H1 (cell line): Measurements from ENCODE around the gene MAP4. TPM values are rescaled to one million over a fixed set of nuclear protein-coding genes. Genes with fewer than 3 reads are reported as not detected.

Source experiments
- CTCF ChIA-PET: fragments of 300-600 bp; sonication (Branson Sonifier 250); formaldehyde crosslinking; loops from one replicate; lab custom pipeline; 2021; ENCODE audit not compliant: partially characterized antibody; lab: Charles Lee
- POLR2A ChIA-PET: fragments of 300-600 bp; sonication (Branson Sonifier 250); formaldehyde crosslinking; loops from one replicate; lab custom pipeline; 2021; ENCODE audit warnings: inconsistent platforms; ENCODE audit not compliant: partially characterized antibody; lab: Charles Lee
- DNase-seq, 2 experiments: peaks; one replicate each; pipeline versions ENCODE4 v3.0.0 to v3.0.0-alpha.2; 2010 to 2022; ENCODE audit warnings: low spot score in 2 of 2, low read depth in 1 of 2, mixed read lengths in 1 of 2
- FAIRE-seq: peaks from 2 replicates; lab custom pipeline; 2011; peaks lifted over from hg19 to GRCh38; lab: Jason Lieb, UNC
- H2AFZ ChIP-seq: 2 replicates; pipeline ENCODE4 v1.8.1; 2012; ENCODE audit warnings: low read length, inconsistent platforms
- H2AK5ac ChIP-seq: 2 replicates; pipeline ENCODE4 v1.6.1; 2013; ENCODE audit warnings: low read depth, low read length
- H2BK120ac ChIP-seq: replicated peaks from 2 replicates; pipeline ENCODE3; 2013; ENCODE audit warnings: low read depth, low read length, inconsistent platforms
- H2BK12ac ChIP-seq: 2 replicates; pipeline ENCODE4 v1.6.1; 2013; ENCODE audit warnings: low read depth, low read length
- H2BK15ac ChIP-seq: 2 replicates; pipeline ENCODE4 v1.6.1; 2013; ENCODE audit warnings: low read length
- H2BK20ac ChIP-seq: 2 replicates; pipeline ENCODE4 v1.6.1; 2013; ENCODE audit warnings: low read length
- H2BK5ac ChIP-seq: 2 replicates; pipeline ENCODE4 v1.6.1; 2013; ENCODE audit warnings: low read depth, low read length
- H3K14ac ChIP-seq: 2 replicates; pipeline ENCODE4 v1.6.1; 2013; ENCODE audit warnings: inconsistent platforms; ENCODE audit not compliant: insufficient read length
- H3K18ac ChIP-seq: 2 replicates; pipeline ENCODE4 v1.6.1; 2013; ENCODE audit warnings: low read length; ENCODE audit errors: extremely low read depth
- H3K23ac ChIP-seq: 2 replicates; pipeline ENCODE4 v1.6.1; 2013; ENCODE audit warnings: inconsistent platforms; ENCODE audit not compliant: insufficient read length
- H3K23me2 ChIP-seq: 2 replicates; pipeline ENCODE4 v1.6.1; 2013; ENCODE audit warnings: low read depth, low read length
- H3K27ac ChIP-seq: 2 replicates; pipeline ENCODE4 v1.6.1; 2011; ENCODE audit warnings: low read depth, low read length, inconsistent platforms
- H3K27me3 ChIP-seq, 4 experiments: replicated peaks in 1 of 4; 1 replicate in 1 of 4; 2 replicates in 3 of 4; pipeline versions ENCODE4 v1.6.1 to v1.8.1; 2011 to 2013; ENCODE audit warnings: low read length in 3 of 4, mild to moderate bottlenecking in 3 of 4, inconsistent platforms in 2 of 4, mixed read lengths in 2 of 4, moderate library complexity in 1 of 4; ENCODE audit not compliant: control insufficient read depth in 3 of 4, insufficient read depth in 3 of 4; ENCODE audit errors: extremely low read depth in 1 of 4
- H3K36me3 ChIP-seq, 4 experiments: 2 replicates each; pipeline versions ENCODE4 v1.6.1 to v1.8.1; 2011 to 2013; ENCODE audit warnings: mild to moderate bottlenecking in 4 of 4, low read length in 3 of 4, moderate library complexity in 2 of 4, control low read depth in 1 of 4, inconsistent platforms in 1 of 4; ENCODE audit not compliant: insufficient read depth in 4 of 4, control insufficient read depth in 2 of 4
- H3K4ac ChIP-seq: replicated peaks from 2 replicates; pipeline ENCODE3; 2013; ENCODE audit warnings: low read length, low read depth, mixed read lengths, inconsistent platforms; ENCODE audit not compliant: insufficient read length
- H3K4me1 ChIP-seq, 4 experiments: replicated peaks in 1 of 4; 1 replicate in 1 of 4; 2 replicates in 3 of 4; pipeline versions ENCODE4 v1.6.1 to v1.8.1; 2011 to 2013; ENCODE audit warnings: low read length in 3 of 4, inconsistent platforms in 2 of 4, mixed read lengths in 1 of 4; ENCODE audit not compliant: insufficient read depth in 4 of 4, control insufficient read depth in 3 of 4
- H3K4me2 ChIP-seq, 2 experiments: 2 replicates each; pipeline versions ENCODE4 v1.6.1 to v1.8.1; 2011 to 2013; ENCODE audit warnings: low read depth in 2 of 2, low read length in 2 of 2, control low read depth in 1 of 2, inconsistent platforms in 1 of 2, mild to moderate bottlenecking in 1 of 2; ENCODE audit not compliant: insufficient read depth in 1 of 2
- H3K4me3 ChIP-seq, 4 experiments: fragments of 200-600, 300-600 bp in 1 of 4; sonication (generic), shearing (Covaris generic), sonication (Bioruptor Twin) in 1 of 4; 2 replicates each; pipeline versions ENCODE4 v1.5.1 to v1.8.1; 2011 to 2016; ENCODE audit warnings: low read length in 4 of 4, low read depth in 3 of 4, control low read depth in 2 of 4, inconsistent platforms in 2 of 4, mild to moderate bottlenecking in 2 of 4, mixed read lengths in 1 of 4, moderate library complexity in 1 of 4; ENCODE audit not compliant: insufficient read depth in 2 of 4; ENCODE audit errors: extremely low read depth in 1 of 4
- H3K56ac ChIP-seq: replicated peaks from 2 replicates; pipeline ENCODE3; 2013; ENCODE audit warnings: low read depth, mild to moderate bottlenecking, mixed read lengths, low read length, inconsistent platforms; ENCODE audit not compliant: insufficient read length
- H3K79me1 ChIP-seq: 2 replicates; pipeline ENCODE4 v1.6.1; 2013; ENCODE audit warnings: low read depth, low read length, control low read depth
- H3K79me2 ChIP-seq, 2 experiments: 2 replicates each; pipeline versions ENCODE4 v1.6.1 to v1.8.1; 2012 to 2013; ENCODE audit warnings: low read length in 2 of 2, mild to moderate bottlenecking in 2 of 2, inconsistent platforms in 1 of 2; ENCODE audit not compliant: insufficient read depth in 2 of 2, control insufficient read depth in 1 of 2
- H3K9ac ChIP-seq, 4 experiments: replicated peaks in 1 of 4; 1 replicate in 1 of 4; 2 replicates in 3 of 4; pipeline versions ENCODE4 v1.6.1 to v1.8.1; 2011 to 2013; ENCODE audit warnings: low read depth in 3 of 4, low read length in 3 of 4, control low read depth in 2 of 4, mild to moderate bottlenecking in 2 of 4, moderate library complexity in 2 of 4, inconsistent platforms in 1 of 4; ENCODE audit errors: extremely low read depth in 1 of 4
- H3K9me3 ChIP-seq, 2 experiments: 2 replicates each; pipeline versions ENCODE4 v1.6.1 to v1.8.1; 2012 to 2013; ENCODE audit warnings: mild to moderate bottlenecking in 2 of 2, moderate library complexity in 2 of 2, control low read depth in 1 of 2, inconsistent platforms in 1 of 2, low read depth in 1 of 2, low read length in 1 of 2, mixed read lengths in 1 of 2; ENCODE audit not compliant: insufficient read depth in 2 of 2
- H4K20me1 ChIP-seq, 2 experiments: replicated peaks in 1 of 2; 2 replicates each; pipeline versions ENCODE3 to v1.8.1; 2011 to 2013; ENCODE audit warnings: inconsistent platforms in 2 of 2, low read length in 2 of 2, mild to moderate bottlenecking in 1 of 2; ENCODE audit not compliant: insufficient read depth in 2 of 2, control insufficient read depth in 1 of 2
- H4K5ac ChIP-seq: 2 replicates; pipeline ENCODE4 v1.6.1; 2013; ENCODE audit warnings: low read length, low read depth, mixed read lengths, inconsistent platforms; ENCODE audit not compliant: insufficient read length
- H4K8ac ChIP-seq: 2 replicates; pipeline ENCODE4 v1.8.0; 2013; ENCODE audit warnings: mild to moderate bottlenecking, moderate library complexity, low read length, inconsistent platforms; ENCODE audit not compliant: insufficient read depth; ENCODE audit errors: extremely low read depth
- H4K91ac ChIP-seq: replicated peaks from 2 replicates; pipeline ENCODE3; 2013; ENCODE audit warnings: low read length, mixed read lengths, inconsistent platforms; ENCODE audit not compliant: insufficient read length
- BRCA1 ChIP-seq: IDR thresholded peaks from 2 replicates; pipeline ENCODE4 v1.6.1; 2012; ENCODE audit warnings: low read depth, low read length, improper control_type of control experiment
- CTBP2 ChIP-seq: IDR thresholded peaks from 2 replicates; pipeline ENCODE4 v1.7.0; 2011; ENCODE audit warnings: borderline replicate concordance, mild to moderate bottlenecking, moderate library complexity, mixed read lengths, low read length; ENCODE audit not compliant: insufficient read depth, insufficient read length
- E2F6 ChIP-seq: IDR thresholded peaks from 2 replicates; pipeline ENCODE4 v1.6.1; 2012; ENCODE audit warnings: inconsistent platforms
- GTF2F1 ChIP-seq: IDR thresholded peaks from 2 replicates; pipeline ENCODE4 v1.6.1; 2012; ENCODE audit warnings: low read depth, low read length, improper control_type of control experiment, borderline replicate concordance
- JUND ChIP-seq: IDR thresholded peaks from 2 replicates; pipeline ENCODE4 v1.6.1; 2011; ENCODE audit warnings: mild to moderate bottlenecking, improper control_type of control experiment, low read length
- NANOG ChIP-seq: IDR thresholded peaks from 2 replicates; pipeline ENCODE4 v1.6.1; 2011; ENCODE audit warnings: low read length, low read depth, mild to moderate bottlenecking, inconsistent platforms; ENCODE audit not compliant: insufficient read depth, poor library complexity, severe bottlenecking
- POLR2A ChIP-seq, 2 experiments: IDR thresholded peaks; 1 replicate in 1 of 2; 2 replicates in 1 of 2; pipeline ENCODE4 v1.6.1; 2011; ENCODE audit warnings: low read depth in 2 of 2, low read length in 2 of 2, mild to moderate bottlenecking in 2 of 2; ENCODE audit errors: control extremely low read depth in 1 of 2
- SRF ChIP-seq: IDR thresholded peaks from 2 replicates; pipeline ENCODE4 v1.6.1; 2011; ENCODE audit warnings: mild to moderate bottlenecking, low read depth, low read length, moderate library complexity
- TAF7 ChIP-seq: optimal IDR thresholded peaks from 2 replicates; pipeline ENCODE3; 2011; ENCODE audit warnings: low read depth, mild to moderate bottlenecking, inconsistent platforms, low read length, moderate library complexity, borderline replicate concordance
- TBP ChIP-seq: IDR thresholded peaks from 2 replicates; pipeline ENCODE4 v1.6.1; 2011; ENCODE audit warnings: low read depth, low read length, improper control_type of control experiment
- TCF12 ChIP-seq: IDR thresholded peaks from 2 replicates; pipeline ENCODE4 v1.6.1; 2011; ENCODE audit warnings: low read depth, mild to moderate bottlenecking, low read length
- TEAD4 ChIP-seq: IDR thresholded peaks from 2 replicates; pipeline ENCODE4 v1.6.1; 2012; ENCODE audit warnings: low read depth, low read length, inconsistent platforms, mixed read lengths
- WGBS, 2 experiments: shearing (Covaris generic) in 1 of 2; methylation state at CpG; one replicate each; pipeline versions ENCODE4 v1.1.6 to v1.1.7; 2013 to 2015; ENCODE audit warnings: low lambda C conversion rate in 2 of 2, mixed read lengths in 2 of 2, inconsistent platforms in 1 of 2, low coverage in 1 of 2, missing lambda C conversion rate in 1 of 2; ENCODE audit not compliant: insufficient replicate concordance in 2 of 2, insufficient coverage in 1 of 2, insufficient read length in 1 of 2; ENCODE audit errors: extremely low coverage in 1 of 2, missing lambda C conversion rate in 1 of 2; 5-methylcytosine and 5-hydroxymethylcytosine counted together
- polyA plus RNA-seq, 7 experiments: library from polyadenylated mRNA; depleted of rRNA in 3 of 7; stranded (reverse) in 5 of 7; unstranded in 2 of 7; fragments of >200 nt in 5 of 7; fragments of 200-250 nt in 2 of 7; gene quantifications; 1 replicate in 5 of 7; 2 replicates in 1 of 7; 4 replicates in 1 of 7; pipeline versions ENCODE4 v1.2.1 to v1.2.3, GENCODE V29; 2011 to 2013; ENCODE audit warnings: missing spikeins in 2 of 7, mixed read lengths in 2 of 7
- total RNA-seq: library from RNA; stranded (reverse); fragmentation: NEBNext Ultra II Directional; extraction: Animal tissue kit (Norgen Biotek cat#: 25700); gene quantifications from 2 replicates; pipeline ENCODE4 v1.2.1, GENCODE V29; 2021

Gene MAP4
- total and polyA plus RNA-seq, 2 of the 8 experiments (the other 6 are each of a cell fraction or from before 2014, with no cell fraction given): 67.0 to 179 TPM

DNA sequence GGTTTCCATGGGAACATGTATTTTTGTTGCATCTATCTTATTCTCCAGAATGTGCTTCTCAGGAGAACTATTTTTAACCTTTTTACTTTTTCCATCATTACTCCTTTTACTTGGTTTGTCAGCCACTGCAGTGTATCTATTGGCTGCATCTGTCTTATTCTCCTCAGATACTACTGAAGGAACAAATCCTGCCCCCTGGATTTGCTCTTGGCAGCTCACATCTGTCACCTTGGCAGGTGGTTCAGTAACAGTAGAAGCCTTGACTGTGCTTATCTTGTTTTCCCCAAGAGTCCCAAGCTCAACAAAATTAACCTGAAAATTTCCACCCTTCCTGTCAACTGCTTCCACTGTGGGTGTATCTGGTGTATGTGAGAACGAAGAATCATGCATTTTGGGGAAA lies 106.0 kb downstream of the MAP4 start:
- peaks cover 0 to 2% (median under 1%) of the 10 kb centered on the region in 4 experiments; a peak in 1 of 7 replicates for H3K4me1 ChIP-seq
- no peak overlapping the region for H3K56ac ChIP-seq
- H3K23me2 ChIP-seq: no peaks in the 10 kb centered on the region
- H3K79me2 ChIP-seq: no peaks in the 10 kb centered on the region
- no peak overlapping the region for H2BK20ac ChIP-seq
- CTCF ChIA-PET: interaction anchor here (0.9 to 1.9 kb wide), 4 partner anchors 29 to 388 kb away, joined by 3 to 5 read pairs (median 4); no protein-coding TSS in a partner anchor
- H4K20me1 ChIP-seq: peaks cover 0 to 2% of the 10 kb centered on the region in 2 experiments
- H3K36me3 ChIP-seq: peaks cover 4 to 18% (median 12%) of the 10 kb centered on the region in 4 experiments; a peak in 6 of 8 replicates
- TF ChIP-seq POLR2A (IDR thresholded peaks at IDR 0.05; ENCODE audit: control extremely low read depth in 1 of 2, low read depth in 2 of 2, low read length in 2 of 2) (no peak), TAF7 (no peak), BRCA1 (no peak), NANOG (no peak), GTF2F1 (no peak), TEAD4 (no peak), TCF12 (no peak), E2F6 (no peak), SRF (no peak), CTBP2 (no peak), JUND (no peak), TBP (no peak)
- H3K4me2 ChIP-seq: no peak overlapping the region
- WGBS, 2 experiments: 100% methylated on average over 1 of the region's 1 CpG; no CpG with 5 or more reads in 1 of the 2 experiments
- FAIRE-seq: no peak
- no peak overlapping the region for H2AK5ac ChIP-seq
- H3K14ac ChIP-seq: no peak overlapping the region
- H3K27ac ChIP-seq: no peak overlapping the region
- H3K9ac ChIP-seq: no peak overlapping the region
- H3K4me3 ChIP-seq: no peak overlapping the region
- H3K9me3 ChIP-seq: no peaks in the 10 kb centered on the region
- POLR2A ChIA-PET: no interaction called here
- no peak for DNase-seq
- no peak overlapping the region for H3K18ac ChIP-seq
- H4K91ac ChIP-seq: no peak overlapping the region
- H4K8ac ChIP-seq: no peak overlapping the region
- H2BK12ac ChIP-seq: no peak overlapping the region
- H3K23ac ChIP-seq: no peak overlapping the region
- no peaks in the 10 kb centered on the region for H3K27me3 ChIP-seq
- H4K5ac ChIP-seq: no peak overlapping the region
- H3K79me1 ChIP-seq: no peaks in the 10 kb centered on the region
- no peak overlapping the region for H2BK120ac ChIP-seq
- no peak overlapping the region for H2AFZ ChIP-seq
- no peak overlapping the region for H2BK5ac ChIP-seq
- no peak overlapping the region for H3K4ac ChIP-seq
- H2BK15ac ChIP-seq: no peak overlapping the region
